Endodermal cell (in vitro differentiated cells): Measurements from ENCODE around the gene RPLP2. TPM values are rescaled to one million over a fixed set of nuclear protein-coding genes. Genes with fewer than 3 reads are reported as not detected.

Source experiments
- DNase-seq: peaks from one replicate; pipeline ENCODE4 v3.0.0-alpha.2; 2017
- H3K27ac ChIP-seq: 2 replicates; pipeline ENCODE4 v1.5.1; 2013; ENCODE audit warnings: mild to moderate bottlenecking, low read depth, low read length, moderate library complexity
- H3K27me3 ChIP-seq: 2 replicates; pipeline ENCODE4 v1.6.1; 2013; ENCODE audit warnings: mild to moderate bottlenecking, low read length, moderate library complexity; ENCODE audit not compliant: insufficient read depth, control insufficient read depth, poor library complexity, severe bottlenecking
- H3K36me3 ChIP-seq: 2 replicates; pipeline ENCODE4 v1.7.0; 2013; ENCODE audit warnings: mild to moderate bottlenecking, low read length, moderate library complexity; ENCODE audit not compliant: control insufficient read depth, insufficient read depth
- H3K4me1 ChIP-seq: one replicate; pipeline ENCODE4 v1.7.0; 2013; ENCODE audit warnings: low read length; ENCODE audit not compliant: control insufficient read depth, insufficient read depth
- H3K4me3 ChIP-seq: 2 replicates; pipeline ENCODE4 v1.5.1; 2013; ENCODE audit warnings: mild to moderate bottlenecking, low read length, moderate library complexity
- H3K9ac ChIP-seq: 2 replicates; pipeline ENCODE4 v1.6.1; 2013; ENCODE audit warnings: mild to moderate bottlenecking, low read length, moderate library complexity; ENCODE audit not compliant: poor library complexity, severe bottlenecking; ENCODE audit errors: extremely low read depth
- H3K9me3 ChIP-seq: 2 replicates; pipeline ENCODE4 v1.6.1; 2013; ENCODE audit warnings: mild to moderate bottlenecking, low read length, moderate library complexity; ENCODE audit not compliant: control insufficient read depth
- H3K27ac Mint-ChIP-seq: 2 replicates; pipeline ENCODE4 v1.8.0; 2020; ENCODE audit warnings: mixed read lengths
- H3K27me3 Mint-ChIP-seq: 2 replicates; pipeline ENCODE4 v1.8.0; 2021; ENCODE audit warnings: mild to moderate bottlenecking, mixed read lengths; ENCODE audit not compliant: insufficient read depth
- H3K36me3 Mint-ChIP-seq: 2 replicates; pipeline ENCODE4 v1.8.0; 2020; ENCODE audit warnings: low read depth, mixed read lengths
- H3K4me1 Mint-ChIP-seq: 2 replicates; pipeline ENCODE4 v1.8.0; 2020; ENCODE audit warnings: mixed read lengths
- H3K4me3 Mint-ChIP-seq: 2 replicates; pipeline ENCODE4 v1.8.0; 2020; ENCODE audit warnings: mild to moderate bottlenecking, moderate library complexity, mixed read lengths
- H3K9me3 Mint-ChIP-seq: 2 replicates; pipeline ENCODE4 v1.8.0; 2020; ENCODE audit warnings: mild to moderate bottlenecking, mixed read lengths
- WGBS, 2 experiments: methylation state at CpG; one replicate each; pipeline versions ENCODE4 v1.1.5 to v1.1.7; 2013; ENCODE audit warnings: missing lambda C conversion rate in 2 of 2, mixed read lengths in 1 of 2; ENCODE audit not compliant: insufficient coverage in 1 of 2, insufficient read length in 1 of 2; 5-methylcytosine and 5-hydroxymethylcytosine counted together
- total RNA-seq, 2 donors: library from RNA; stranded (reverse); fragmentation: NEBNext Ultra II Directional in 1 of 2; extraction: Animal tissue kit (Norgen Biotek cat#: 25700) in 1 of 2; gene quantifications; 2 replicates in 1 of 2; 3 replicates in 1 of 2; pipeline ENCODE4 v1.2.1, GENCODE V29; 2021
- TF ChIP-seq, protein P1 (sequence below): fragments of 200-600 bp; sonication (generic); conservative IDR thresholded peaks from 2 replicates; pipeline ENCODE4 v1.5.0; 2021; ENCODE audit warnings: antibody characterized with exemption, mild to moderate bottlenecking

Gene RPLP2
- total RNA-seq, 2 donors from 2014 or later, result 1,966 to 2,020 TPM

DNA sequence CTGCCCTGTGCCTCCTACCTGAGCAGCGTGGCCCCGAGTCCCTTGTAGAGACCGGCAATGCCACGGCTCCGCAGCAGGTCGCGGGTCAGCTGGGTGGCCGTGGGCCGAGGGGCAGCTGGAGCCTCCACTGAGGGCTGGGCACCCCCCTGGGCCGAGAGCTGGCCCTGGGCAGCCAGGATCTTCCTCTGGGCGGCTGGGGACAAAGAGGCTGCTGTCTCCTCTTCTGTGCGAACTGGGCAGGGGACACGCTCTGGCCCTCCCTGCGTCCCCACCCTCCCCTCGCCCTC lies 17.3 kb upstream of the RPLP2 start:
- Histone ChIP-seq H3K4me3 (no peak overlapping the region), H3K4me1 (peaks cover 4% of the 10 kb centered on the region), H3K9me3 (no peaks in the 10 kb centered on the region), H3K36me3 (peaks cover 8% of the 10 kb centered on the region), H3K9ac (no peak overlapping the region), H3K27ac (no peak overlapping the region), H3K27me3 (no peaks in the 10 kb centered on the region)
- peaks cover 4% of the 10 kb centered on the region for H3K4me1 Mint-ChIP-seq
- no peak for DNase-seq
- no peaks in the 10 kb centered on the region for H3K9me3 Mint-ChIP-seq
- H3K27me3 Mint-ChIP-seq, result peaks cover 3% of the 10 kb centered on the region
- H3K4me3 Mint-ChIP-seq, result no peak overlapping the region
- H3K27ac Mint-ChIP-seq, result no peak overlapping the region
- WGBS, 2 experiments, result 90 to 97% methylated on average over 5 to 15 of the region's 15 CpGs
- H3K36me3 Mint-ChIP-seq, result peaks cover 9% of the 10 kb centered on the region
- TF ChIP-seq, protein P1, sequence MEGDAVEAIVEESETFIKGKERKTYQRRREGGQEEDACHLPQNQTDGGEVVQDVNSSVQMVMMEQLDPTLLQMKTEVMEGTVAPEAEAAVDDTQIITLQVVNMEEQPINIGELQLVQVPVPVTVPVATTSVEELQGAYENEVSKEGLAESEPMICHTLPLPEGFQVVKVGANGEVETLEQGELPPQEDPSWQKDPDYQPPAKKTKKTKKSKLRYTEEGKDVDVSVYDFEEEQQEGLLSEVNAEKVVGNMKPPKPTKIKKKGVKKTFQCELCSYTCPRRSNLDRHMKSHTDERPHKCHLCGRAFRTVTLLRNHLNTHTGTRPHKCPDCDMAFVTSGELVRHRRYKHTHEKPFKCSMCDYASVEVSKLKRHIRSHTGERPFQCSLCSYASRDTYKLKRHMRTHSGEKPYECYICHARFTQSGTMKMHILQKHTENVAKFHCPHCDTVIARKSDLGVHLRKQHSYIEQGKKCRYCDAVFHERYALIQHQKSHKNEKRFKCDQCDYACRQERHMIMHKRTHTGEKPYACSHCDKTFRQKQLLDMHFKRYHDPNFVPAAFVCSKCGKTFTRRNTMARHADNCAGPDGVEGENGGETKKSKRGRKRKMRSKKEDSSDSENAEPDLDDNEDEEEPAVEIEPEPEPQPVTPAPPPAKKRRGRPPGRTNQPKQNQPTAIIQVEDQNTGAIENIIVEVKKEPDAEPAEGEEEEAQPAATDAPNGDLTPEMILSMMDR, result no peak

DNA sequence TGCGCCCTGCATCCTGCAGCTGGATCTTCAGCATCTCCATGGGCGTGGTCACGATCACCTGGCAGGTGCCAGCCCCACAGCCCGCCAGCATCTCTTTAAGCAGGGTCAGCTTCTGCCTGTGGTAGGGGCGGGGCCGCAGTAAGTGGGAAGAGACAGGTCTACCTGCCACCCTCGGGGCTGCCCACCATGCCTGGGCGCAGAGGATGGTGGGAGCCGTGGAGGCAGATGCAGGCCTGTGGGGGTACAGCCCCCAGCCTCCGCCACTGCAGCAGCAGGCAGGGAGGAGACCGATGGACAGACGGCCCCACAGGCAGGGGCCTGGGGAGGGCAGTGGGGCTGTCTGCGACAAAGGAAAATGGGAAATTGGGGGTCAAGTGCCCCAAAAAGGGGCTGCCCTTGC lies 16.9 kb upstream of the RPLP2 start:
- no peak overlapping the region for H3K4me3 ChIP-seq
- Mint-ChIP-seq H3K27me3 (peaks cover 3% of the 10 kb centered on the region), H3K4me1 (peaks cover 4% of the 10 kb centered on the region), H3K4me3 (no peak overlapping the region), H3K36me3 (peaks cover 9% of the 10 kb centered on the region), H3K9me3 (no peaks in the 10 kb centered on the region), H3K27ac (no peak overlapping the region)
- peaks cover 8% of the 10 kb centered on the region for H3K36me3 ChIP-seq
- WGBS, 2 experiments, result 89% methylated on average over 13 of the region's 13 CpGs; no CpG with 5 or more reads in 1 of the 2 experiments
- H3K9ac ChIP-seq, result no peak overlapping the region
- TF ChIP-seq, protein P1, result no peak
- peaks cover 4% of the 10 kb centered on the region for H3K4me1 ChIP-seq
- no peaks in the 10 kb centered on the region for H3K27me3 ChIP-seq
- no peaks in the 10 kb centered on the region for H3K9me3 ChIP-seq
- no peak overlapping the region for H3K27ac ChIP-seq
- DNase-seq, result no peak

DNA sequence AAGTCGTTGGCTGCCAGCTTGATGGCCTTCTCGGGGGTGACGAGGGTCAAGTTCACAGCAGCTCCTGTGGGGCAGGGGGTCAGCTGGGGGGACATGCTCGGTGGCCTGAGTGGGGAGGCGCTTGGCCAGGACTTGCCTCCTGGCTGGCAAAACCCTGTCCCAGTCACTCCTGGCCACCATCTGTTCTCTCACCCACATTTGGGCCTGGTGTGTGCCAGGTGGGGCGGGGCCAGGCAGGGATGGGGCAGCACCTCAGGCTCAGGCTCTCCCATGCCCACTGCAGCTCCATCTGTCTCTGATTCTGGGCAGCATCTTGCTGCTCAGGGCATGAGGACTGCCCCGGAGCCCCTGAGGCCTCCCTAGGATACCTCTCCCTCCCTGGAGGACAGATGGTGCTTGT lies 16.2 kb upstream of the RPLP2 start:
- WGBS, 2 experiments, result 91 to 100% methylated on average over 1 to 7 of the region's 7 CpGs
- TF ChIP-seq, protein P1, result no peak
- Histone ChIP-seq H3K4me1 (peaks cover 4% of the 10 kb centered on the region), H3K27ac (peak overlapping the region; percentile 24), H3K4me3 (no peak overlapping the region), H3K9ac (no peak overlapping the region), H3K9me3 (no peaks in the 10 kb centered on the region), H3K36me3 (peaks cover 8% of the 10 kb centered on the region), H3K27me3 (no peaks in the 10 kb centered on the region)
- H3K9me3 Mint-ChIP-seq, result no peaks in the 10 kb centered on the region
- no peak overlapping the region for H3K4me3 Mint-ChIP-seq
- H3K4me1 Mint-ChIP-seq, result peaks cover 4% of the 10 kb centered on the region
- H3K27me3 Mint-ChIP-seq, result peaks cover 3% of the 10 kb centered on the region
- no peak overlapping the region for H3K27ac Mint-ChIP-seq
- H3K36me3 Mint-ChIP-seq, result peaks cover 9% of the 10 kb centered on the region
- DNase-seq, result no peak
